ENCODE measurements around the gene SEMA6B.

SEMA6B gene

GRCh38 chr19:4510435-4511255 is 48.8 kb downstream of the SEMA6B start:
- no peak for DNase-seq (ENCODE audit: low read depth in 4 of 4, low spot score in 1 of 4)

DNA sequence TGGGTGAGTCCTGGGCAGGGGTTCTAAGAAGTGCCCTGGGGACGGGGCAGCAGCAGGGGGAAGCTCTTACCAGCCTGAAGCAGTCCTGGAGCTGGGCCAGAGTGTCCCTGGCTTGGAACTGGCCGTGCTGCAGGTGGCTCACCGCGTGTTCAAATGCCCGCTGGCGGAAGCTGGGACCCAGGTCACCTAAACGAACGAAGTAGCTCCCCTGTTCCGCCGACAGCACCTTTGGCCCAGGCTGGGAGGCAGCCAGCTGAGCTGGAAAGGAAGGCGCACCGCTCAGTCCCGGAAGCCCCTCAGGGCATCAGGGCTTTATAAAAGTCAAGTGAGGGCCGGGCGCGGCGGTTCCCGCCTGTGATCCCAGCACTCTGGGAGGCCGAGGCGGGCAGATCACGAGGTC is 50.8 kb downstream of the SEMA6B start:
- DNase-seq (ENCODE audit: low read depth in 4 of 4, low spot score in 1 of 4), result no peak

- no peak for DNase-seq (ENCODE audit: low read depth in 4 of 4, low spot score in 1 of 4)
These were observed 51.7 kb downstream of the SEMA6B start for GRCh38 chr19:4507804-4508203.

DNA sequence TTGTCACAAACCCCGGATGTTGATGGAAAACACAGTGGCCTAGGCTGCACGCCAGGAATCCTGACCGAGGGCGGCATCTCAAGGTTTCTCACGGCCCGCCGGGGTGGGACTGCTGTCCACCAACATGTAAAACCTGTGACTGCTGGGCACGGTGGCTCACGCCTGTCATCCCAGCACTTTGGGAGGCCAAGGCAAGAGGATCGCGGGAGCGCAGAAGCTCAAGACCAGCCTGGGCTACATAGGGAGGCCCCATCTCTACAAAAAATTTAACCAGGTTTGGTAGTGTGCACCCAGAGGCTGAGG is 52.4 kb downstream of the SEMA6B start:
- DNase-seq (ENCODE audit: low read depth in 4 of 4, low spot score in 1 of 4), result no peak

GRCh38 chr19:4506449-4507149 is 52.9 kb downstream of the SEMA6B start:
- no peak for DNase-seq (ENCODE audit: low read depth in 4 of 4, low spot score in 1 of 4)

DNA sequence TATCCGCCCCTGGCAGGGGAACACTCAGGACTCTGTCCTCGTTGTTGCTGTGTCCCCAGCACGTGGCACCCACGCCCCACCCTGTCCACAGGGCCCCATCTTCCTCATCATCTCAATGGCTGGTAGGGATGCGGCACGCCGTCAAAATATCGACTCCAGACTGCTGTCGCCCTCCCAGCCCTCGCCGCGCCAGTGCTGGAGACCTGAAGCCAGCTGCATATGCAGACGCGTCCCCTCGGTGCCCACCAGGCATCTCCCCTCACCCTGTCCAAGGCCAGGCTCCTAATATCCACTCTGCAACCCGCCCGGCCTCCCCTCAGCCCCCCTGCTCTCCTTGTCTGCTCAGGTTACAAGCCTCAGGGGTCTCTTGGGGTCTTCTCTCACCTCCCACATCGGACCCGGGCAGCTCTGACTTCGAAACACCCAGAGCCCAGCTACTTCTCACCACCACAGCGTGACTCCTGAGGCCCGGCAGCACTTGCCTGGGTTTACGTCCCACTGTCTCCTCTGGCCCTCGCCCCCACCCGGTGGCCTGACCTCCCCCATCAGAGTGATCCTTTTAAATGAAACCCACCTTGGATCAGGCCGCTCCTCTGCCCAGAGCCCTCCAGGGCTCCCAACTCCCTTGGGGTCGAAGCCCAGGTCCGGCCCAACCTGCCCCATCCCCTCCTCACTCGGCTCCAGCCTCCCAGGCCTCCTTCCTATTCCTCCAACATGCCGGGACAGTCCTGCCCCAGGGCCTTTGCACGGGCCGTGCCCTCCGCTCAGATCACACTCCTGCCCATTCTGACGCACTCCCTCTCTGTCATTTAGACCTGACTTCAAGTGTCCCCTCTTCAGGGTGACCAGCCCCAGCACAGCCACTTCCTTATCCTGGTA is 53.7 kb downstream of the SEMA6B start:
- no peak for DNase-seq (ENCODE audit: low read depth in 4 of 4, low spot score in 1 of 4)

DNA sequence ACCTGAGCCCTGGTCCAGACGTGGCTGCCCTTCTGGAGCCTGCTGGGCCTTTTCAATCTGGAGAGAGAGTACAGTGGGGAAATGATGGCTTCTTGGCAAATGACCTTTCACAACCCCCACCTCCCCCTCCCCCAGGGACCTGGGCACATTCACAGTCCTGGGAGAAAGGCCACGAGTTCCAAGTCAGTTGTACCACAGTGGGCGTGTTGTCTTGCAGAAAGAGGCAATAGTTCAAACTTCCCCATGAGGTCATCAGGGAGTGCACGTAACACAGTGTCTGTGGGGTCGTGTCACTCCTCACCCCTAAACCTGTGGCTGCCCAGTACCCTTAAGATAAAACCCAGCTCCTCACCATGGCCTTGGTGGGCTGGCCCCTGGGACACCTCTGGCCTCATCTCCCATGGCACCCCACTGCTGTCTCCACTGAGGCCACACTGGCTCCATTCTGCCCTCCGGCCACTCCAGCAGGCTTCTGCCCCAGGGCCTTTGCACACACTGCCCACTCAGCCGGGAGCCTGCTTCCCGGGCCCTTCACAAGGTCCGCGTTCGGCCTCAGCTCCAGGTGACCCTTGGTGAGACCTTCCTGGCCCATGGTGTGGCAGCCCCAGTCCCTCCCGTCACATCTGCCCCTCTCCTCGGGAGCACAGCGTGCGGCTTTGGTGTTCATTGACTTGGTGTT is 54.5 kb downstream of the SEMA6B start:
- no peak for DNase-seq (ENCODE audit: low read depth in 4 of 4, low spot score in 1 of 4)

DNA sequence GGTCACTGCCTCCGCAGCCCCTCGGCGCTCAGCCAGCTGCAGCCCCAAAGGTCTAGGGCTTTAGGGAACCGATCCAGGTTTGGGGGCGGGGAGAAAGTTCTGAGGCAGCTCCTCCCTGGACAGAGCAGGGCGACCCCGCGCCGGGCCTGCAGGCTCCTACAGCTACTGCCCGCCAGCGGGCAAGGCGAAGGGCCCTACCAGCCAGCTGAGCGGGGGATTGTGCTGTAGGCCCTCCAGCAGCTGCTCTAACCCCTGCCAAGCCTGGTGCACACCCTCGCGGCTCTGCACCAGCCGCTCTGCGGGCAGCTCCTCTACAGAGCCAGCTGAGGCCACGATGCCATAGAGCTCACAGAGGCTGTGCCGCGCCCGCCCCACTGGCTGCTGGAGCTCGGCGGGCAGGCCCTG is 55.2 kb downstream of the SEMA6B start:
- no peak for DNase-seq (ENCODE audit: low read depth in 4 of 4, low spot score in 1 of 4)

GRCh38 chr19:4503825-4504170 is 55.7 kb downstream of the SEMA6B start:
- DNase-seq (ENCODE audit: low read depth in 4 of 4, low spot score in 1 of 4), result no peak

DNA sequence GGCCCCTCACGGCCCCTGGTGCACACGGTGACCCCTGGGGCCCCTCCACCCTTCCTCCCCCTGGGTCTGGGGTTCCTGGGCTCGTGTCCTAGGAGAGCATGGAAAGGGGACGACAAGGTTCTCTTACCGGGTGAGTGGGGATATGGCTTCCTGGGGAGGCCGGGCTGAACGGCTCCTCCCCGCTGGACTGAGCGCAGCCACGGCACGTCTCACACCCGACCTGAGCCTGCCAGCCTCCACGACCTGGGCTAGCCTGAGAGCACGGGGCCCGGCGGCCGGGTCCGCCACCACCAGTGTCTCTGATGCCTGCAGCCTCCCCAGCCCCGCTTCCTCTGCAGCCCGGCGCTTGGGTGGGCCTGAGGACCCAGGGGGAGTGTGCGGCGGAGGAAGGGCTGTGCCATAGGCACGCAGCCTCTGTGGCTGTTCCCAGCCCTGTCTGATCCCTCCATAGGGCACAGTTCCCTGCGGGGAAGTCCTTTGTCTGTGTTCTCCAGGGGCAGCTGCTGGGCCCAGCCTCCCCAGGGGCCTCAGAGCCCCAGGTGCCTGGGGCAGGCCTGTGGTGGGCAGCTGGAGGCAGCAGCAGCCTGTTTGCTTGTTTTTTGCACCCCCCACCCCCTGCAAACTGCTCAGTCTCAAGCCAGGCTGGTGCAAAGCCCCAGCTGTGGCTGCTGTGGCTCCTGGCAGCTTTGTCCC is 56.2 kb downstream of the SEMA6B start:
- DNase-seq (ENCODE audit: low read depth in 4 of 4, low spot score in 1 of 4), result no peak

GRCh38 chr19:4502282-4503131 is 57.0 kb downstream of the SEMA6B start:
- no peak for DNase-seq (ENCODE audit: low read depth in 4 of 4, low spot score in 1 of 4)

DNA sequence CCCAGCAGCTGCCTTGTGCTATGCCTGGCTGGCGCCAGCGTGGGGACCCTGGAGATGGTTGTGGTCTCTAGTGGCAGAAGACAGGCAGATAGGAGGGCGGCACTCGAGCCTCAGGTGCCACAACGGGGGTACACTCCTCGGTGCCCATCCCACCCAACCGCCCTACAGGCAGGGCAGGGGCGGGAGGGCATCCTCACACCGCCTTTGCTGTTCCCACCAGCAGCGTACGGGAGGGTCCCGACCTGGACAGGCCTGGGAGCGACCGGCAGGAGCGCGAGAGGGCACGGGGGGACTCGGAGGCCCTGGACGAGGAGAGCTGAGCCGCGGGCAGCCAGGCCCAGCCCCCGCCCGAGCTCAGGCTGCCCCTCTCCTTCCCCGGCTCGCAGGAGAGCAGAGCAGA is 57.8 kb downstream of the SEMA6B start:
- DNase-seq (ENCODE audit: low read depth in 4 of 4, low spot score in 1 of 4), result no peak

DNA sequence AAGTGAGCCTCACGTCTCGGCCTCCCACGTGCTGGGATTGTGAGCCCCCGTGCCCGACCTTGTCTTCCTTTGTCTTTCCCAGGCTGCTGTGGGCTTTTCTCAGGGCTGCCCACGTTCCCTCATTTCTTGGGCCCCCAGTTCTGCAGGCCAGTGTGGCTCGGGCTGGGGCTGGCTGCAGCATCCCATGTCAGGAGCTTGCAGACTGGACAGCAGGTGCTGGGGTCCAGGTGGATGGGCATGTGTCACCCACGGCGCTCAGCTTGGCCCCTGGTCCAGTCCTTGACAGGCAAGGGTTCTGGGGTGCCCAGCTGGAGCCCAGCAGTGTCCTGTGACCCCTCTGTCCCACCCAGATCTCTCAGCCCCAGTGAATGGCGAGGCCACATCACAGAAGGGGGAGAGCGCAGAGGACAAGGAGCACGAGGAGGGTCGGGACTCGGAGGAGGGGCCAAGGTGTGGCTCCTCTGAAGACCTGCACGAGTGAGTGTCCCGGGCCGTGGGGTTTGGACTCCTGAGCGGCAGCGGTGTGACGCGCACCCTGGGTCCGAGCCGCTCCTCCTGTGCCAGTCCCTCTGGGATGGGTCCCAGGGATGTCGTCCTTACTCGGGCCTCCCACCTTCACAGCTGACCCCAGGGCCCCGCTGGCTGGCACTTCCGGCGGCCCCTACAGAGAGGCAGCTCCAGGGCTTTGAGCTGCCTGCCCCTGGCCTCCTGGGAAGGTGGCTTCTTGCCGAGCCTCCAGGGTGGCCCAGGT is 58.5 kb downstream of the SEMA6B start:
- DNase-seq (ENCODE audit: low read depth in 4 of 4, low spot score in 1 of 4), result no peak

DNA sequence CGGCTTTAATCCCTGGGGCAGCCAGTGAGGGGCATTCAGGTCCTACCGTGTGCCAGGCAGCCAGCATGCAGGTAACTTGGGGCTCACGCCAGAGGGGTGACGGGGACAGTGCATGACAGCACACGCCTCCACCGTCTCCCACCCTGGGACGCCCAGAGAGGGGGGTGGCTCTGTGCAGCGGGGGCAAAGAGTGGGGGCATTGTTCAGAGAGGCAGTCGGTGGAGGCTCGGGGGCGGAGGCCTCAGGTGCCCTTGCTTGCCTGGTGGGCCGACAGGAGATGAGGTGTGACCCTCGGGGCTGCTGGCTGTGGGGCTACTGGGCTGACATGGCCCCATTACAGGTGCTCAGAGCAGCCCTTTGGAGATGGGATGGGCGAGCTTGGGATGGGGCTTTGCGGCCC is 59.6 kb downstream of the SEMA6B start:
- no peak for DNase-seq (ENCODE audit: low read depth in 4 of 4, low spot score in 1 of 4)

DNA sequence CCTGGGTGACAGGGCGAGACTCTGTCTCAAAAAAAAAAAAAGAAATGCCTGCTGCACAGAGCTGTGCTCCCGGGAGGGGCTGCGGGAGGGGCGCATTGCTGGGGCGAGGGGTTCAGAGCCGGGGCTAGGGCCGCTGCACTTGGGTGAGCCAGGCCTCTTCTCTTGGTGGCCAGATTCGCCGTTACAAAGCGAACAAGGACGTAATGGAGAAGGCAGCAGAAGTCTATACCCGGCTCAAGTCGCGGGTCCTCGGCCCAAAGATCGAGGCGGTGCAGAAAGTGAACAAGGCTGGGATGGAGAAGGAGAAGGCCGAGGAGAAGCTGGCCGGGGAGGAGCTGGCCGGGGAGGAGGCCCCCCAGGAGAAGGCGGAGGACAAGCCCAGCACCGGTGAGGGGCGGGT is 60.2 kb downstream of the SEMA6B start:
- no peak for DNase-seq (ENCODE audit: low read depth in 4 of 4, low spot score in 1 of 4)

DNA sequence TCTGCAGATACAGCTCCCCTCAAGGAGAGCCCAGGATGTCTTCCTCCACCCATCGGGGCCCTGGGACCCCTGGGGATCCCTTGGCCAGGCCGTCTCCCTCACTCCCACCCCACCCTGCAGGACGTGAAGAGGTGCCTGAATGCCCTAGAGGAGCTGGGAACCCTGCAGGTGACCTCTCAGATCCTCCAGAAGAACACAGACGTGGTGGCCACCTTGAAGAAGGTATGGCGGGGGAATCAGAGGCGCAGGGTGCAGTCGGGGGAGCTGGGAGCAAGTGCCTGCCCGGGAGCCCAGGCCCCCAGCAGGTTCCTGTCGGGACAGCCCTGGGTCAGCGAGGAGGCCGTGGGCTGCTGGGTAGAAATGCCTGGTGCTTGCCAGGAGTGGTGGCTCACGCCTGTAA is 60.8 kb downstream of the SEMA6B start:
- no peak for DNase-seq (ENCODE audit: low read depth in 4 of 4, low spot score in 1 of 4)

DNA sequence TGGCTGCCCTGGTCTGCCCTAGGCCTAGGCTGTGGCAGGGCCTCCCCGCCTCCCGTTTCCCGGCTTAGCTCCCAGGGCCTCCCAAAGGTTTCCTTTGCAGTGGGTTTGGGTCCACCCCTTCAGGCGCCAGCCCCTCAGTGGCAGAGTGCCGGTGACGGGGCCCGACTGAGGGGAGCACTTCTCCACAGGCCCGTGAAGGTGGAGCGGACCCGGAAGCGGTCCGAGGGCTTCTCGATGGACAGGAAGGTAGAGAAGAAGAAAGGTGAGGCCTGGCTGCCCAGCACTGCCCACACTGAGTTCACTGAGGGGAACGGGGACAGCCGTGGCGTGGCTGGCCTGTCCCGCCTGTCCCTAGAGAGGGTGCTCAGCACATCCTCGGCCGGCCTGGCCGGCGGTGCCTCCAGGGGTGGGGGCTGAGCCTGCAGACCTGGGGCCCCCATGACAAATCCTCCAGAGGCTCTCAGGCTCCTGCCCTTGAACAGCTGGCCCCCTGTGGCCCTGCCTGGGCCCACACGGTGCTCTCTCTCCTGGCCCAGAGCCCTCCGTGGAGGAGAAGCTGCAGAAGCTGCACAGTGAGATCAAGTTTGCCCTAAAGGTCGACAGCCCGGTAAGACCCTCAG is 61.6 kb downstream of the SEMA6B start:
- no peak for DNase-seq (ENCODE audit: low read depth in 4 of 4, low spot score in 1 of 4)

DNA sequence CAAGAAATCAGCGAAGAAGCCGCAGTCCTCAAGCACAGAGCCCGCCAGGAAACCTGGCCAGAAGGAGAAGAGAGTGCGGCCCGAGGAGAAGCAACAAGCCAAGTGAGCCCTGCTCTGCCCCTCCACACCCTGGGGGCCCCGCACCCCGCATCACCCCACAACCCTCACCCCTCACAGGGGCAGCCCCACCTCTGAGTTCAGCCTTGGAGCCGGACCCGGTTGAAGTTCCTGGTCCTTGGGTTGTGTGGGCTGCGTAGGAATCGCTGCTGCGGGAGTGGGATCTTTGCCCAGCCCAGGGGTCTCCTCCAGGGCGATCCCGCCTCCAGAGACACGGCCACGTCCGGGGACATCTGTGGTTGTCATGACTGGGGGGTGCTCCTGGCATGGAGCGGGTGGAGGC is 63.2 kb downstream of the SEMA6B start:
- no peak for DNase-seq (ENCODE audit: low read depth in 4 of 4, low spot score in 1 of 4)

DNA sequence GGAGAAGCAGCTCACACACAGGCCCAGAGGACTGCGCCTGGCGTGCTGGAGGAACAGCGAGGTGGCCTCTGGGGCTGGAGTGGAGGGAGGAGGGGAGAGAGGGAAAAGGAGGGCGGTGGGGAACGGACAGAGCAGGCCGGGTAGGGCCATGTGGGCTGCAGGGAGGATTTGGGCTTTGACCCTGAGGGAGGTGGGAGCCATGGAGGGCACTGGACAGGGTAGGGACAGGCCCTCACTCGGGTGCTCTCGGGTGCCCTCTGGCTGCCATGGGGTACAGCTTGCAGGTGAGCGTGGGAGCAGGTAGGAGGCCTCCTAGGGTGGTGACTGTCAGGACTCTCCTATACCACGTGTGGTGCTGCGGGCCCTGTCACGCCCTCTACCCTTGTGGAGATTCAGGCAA is 64.0 kb downstream of the SEMA6B start:
- no peak for DNase-seq (ENCODE audit: low read depth in 4 of 4, low spot score in 1 of 4)
